ENCODE measurements around the gene PRPF4.

Gene PRPF4

DNA sequence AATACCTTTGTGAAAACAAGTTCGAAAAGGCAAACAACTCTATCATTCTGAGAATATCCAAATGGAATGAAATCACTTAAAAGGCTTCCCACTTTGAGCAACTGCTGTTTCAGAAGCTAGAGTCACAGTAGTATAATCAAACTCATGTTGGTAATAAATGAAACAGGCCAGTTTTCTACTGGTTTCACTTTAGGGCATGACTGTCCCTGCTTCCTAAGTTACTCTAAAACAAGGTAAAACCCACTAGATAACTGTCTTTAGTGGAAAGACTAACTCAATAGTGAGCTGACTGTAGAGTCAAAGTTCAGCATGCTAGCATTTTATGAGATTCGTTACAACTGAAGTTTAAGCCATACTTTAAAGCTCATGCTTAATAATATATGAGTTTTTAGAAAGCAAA, 6.1 kb upstream of the PRPF4 start:
- H3K27ac ChIP-seq, result no peak overlapping the region
- no peak for DNase-seq (ENCODE audit: low spot score)
- TF ChIP-seq, protein P1, sequence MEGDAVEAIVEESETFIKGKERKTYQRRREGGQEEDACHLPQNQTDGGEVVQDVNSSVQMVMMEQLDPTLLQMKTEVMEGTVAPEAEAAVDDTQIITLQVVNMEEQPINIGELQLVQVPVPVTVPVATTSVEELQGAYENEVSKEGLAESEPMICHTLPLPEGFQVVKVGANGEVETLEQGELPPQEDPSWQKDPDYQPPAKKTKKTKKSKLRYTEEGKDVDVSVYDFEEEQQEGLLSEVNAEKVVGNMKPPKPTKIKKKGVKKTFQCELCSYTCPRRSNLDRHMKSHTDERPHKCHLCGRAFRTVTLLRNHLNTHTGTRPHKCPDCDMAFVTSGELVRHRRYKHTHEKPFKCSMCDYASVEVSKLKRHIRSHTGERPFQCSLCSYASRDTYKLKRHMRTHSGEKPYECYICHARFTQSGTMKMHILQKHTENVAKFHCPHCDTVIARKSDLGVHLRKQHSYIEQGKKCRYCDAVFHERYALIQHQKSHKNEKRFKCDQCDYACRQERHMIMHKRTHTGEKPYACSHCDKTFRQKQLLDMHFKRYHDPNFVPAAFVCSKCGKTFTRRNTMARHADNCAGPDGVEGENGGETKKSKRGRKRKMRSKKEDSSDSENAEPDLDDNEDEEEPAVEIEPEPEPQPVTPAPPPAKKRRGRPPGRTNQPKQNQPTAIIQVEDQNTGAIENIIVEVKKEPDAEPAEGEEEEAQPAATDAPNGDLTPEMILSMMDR (IDR thresholded peaks at IDR 0.05), result no peak
- no peak overlapping the region for H3K4me3 ChIP-seq

DNA sequence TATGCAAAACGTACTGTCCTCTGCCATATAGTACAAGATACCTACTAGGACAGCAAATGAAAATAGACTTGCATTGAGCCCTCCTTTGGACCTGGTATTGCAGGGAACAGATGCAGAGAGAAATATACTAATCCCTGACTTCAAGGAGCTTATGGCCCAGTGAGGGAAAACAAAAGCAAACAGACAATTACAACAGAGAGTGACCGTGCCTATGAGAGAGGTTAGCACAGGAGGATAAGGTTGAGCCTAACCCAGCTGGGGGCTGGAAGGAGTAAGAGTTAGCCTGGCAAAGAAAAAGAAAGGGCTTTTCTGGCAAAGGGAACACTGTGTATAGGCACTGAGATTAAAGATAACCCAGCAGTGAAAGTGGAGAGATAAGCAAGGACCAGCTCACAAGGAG, 5.6 kb upstream of the PRPF4 start:
- Histone ChIP-seq H3K4me3 (no peak overlapping the region), H3K27ac (no peak overlapping the region)
- TF ChIP-seq, protein P1 (IDR thresholded peaks at IDR 0.05), result no peak
- DNase-seq (ENCODE audit: low spot score), result no peak

DNA sequence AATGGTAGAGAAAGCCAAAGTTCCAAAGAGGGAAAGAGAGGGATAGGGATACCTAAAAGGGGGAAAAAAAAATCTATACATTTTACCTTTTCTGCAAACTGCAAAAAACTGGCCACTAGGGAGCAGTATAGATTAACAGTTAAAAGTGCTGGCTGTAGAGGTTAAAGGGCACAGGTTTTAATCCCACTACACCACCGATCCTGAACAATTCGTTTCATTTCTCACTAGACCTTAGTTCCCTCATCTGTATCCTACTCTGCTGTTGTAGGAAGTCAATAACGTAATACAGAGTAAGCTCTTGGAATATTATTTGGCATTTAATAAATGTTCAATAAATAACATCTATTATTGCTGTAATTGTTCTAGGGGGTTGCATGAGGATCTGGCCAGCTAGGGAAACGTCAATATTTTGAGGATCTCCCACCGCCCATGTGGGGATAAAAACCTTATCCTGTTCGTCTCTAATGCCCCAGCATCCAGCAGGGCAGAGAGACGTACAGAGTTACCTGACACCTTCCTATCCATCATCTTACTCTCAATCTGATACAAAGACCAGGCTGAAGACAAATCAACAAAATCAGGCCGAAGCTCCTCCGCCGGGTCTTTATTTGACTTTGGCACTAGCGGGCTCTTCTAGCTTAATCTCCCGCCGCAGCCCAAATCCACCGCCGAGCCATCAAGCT, 843 bp upstream of the PRPF4 start:
- DNase-seq (ENCODE audit: low spot score), result no peak
- Histone ChIP-seq H3K4me3 (peak overlapping the region; percentile 92), H3K27ac (peak overlapping the region; percentile 92 to 97)
- TF ChIP-seq, protein P1 (IDR thresholded peaks at IDR 0.05), result no peak

DNA sequence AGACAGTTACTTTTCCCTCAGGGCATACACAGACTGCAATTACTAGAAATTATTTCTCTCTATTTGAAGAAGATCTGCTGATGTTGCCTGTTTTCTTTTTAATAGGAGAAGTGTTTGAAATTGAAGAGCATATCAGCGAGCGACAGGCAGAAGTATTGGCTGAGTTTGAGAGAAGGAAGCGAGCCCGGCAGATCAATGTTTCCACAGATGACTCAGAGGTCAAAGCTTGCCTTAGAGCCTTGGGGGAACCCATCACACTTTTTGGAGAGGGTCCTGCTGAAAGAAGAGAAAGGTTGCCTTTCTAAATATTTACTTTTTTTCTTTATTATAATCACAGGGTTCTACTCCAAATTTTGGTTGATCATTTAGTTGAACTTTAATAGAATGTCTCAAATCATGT, 3.4 kb downstream of the PRPF4 start:
- H3K27ac ChIP-seq, result no peak overlapping the region
- H3K4me3 ChIP-seq, result no peak overlapping the region
- TF ChIP-seq, protein P1 (IDR thresholded peaks at IDR 0.05), result no peak
- no peak for DNase-seq (ENCODE audit: low spot score)

DNA sequence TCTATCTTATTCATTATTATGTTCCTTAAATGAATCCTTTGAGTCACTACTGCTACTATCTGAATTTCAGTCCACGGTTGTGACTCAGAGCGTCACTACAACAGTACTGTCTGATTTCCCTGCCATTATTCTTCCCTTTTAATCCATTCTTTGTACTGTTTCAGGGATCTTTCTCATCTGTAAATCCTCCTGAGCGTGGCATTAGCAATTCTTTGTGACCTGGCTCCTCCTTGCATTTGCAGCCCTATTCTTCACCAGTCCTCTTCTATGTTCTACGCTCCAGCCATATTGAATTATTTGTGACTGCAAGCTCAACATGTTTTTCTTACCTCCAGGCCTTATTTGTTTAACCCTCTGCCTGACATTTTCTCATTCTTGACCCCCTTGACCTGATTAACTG, 5.9 kb downstream of the PRPF4 start:
- H3K27ac ChIP-seq, result no peak overlapping the region
- TF ChIP-seq, protein P1 (IDR thresholded peaks at IDR 0.05), result no peak
- no peak overlapping the region for H3K4me3 ChIP-seq
- no peak for DNase-seq (ENCODE audit: low spot score)

DNA sequence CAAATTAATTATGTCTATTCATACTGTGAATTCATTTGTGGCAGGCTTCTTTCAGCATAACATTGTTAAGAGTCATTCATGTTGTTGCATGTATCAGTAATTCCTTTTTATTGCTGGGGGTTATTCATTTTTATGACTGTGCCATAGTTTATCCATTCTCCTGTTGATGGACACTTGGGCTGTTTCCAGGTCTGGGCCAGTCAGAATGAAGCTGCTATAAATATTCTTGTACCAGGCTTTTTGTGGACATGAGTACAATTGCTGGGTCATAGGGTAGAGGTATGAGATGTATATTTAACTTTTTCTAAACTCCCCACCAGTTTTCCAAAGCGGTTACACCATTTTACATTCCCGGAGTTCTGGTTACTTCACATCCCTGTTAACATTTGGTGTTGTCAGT, 13.6 kb downstream of the PRPF4 start:
- DNase-seq (ENCODE audit: low spot score), result no peak
- Histone ChIP-seq H3K27ac (no peak overlapping the region), H3K4me3 (no peak overlapping the region)
- TF ChIP-seq, protein P1 (IDR thresholded peaks at IDR 0.05), result no peak

DNA sequence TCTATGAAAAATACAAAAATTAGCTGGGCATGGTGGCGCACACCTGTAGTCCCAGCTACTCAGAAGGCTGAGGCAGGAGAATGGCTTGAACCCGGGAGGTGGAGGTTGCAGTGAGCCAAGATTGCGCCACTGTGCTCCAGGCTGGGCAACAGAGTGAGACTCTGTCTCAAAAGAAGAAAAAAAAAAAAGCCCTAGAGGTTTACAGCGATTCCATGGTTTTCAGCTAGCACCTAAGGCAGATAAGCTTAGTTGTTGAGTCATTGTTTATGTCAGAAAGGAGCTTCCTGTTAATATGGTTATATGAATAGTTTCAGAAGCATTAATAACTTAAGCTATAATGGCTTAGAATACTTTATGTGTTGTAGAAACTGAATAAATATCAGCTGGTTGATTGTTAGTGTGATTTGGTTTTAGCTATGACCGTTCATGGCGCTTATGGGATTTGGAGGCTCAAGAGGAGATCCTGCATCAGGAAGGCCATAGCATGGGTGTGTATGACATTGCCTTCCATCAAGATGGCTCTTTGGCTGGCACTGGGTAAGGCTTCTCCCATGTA, 14.7 kb downstream of the PRPF4 start:
- Histone ChIP-seq H3K27ac (no peak overlapping the region), H3K4me3 (no peak overlapping the region)
- no peak for DNase-seq (ENCODE audit: low spot score)
- TF ChIP-seq, protein P1 (IDR thresholded peaks at IDR 0.05), result no peak

Data from coronary artery (tissue), 2 donors.